MCF 10A (cell line): ENCODE measurements around the gene PTPRN2. TPM values are rescaled to one million over a fixed set of nuclear protein-coding genes. Genes with fewer than 3 reads are reported as not detected.

Source experiments
- BruUV-seq: library from RNA; stranded (reverse); fragments of 400-500 nt; replicated peaks from 2 replicates; lab custom pipeline; 2021; lab: Mats Ljungman, UMichigan
- CTCF ChIA-PET: fragments of 300-600 bp; sonication (Branson Sonifier 250); formaldehyde crosslinking; extraction: SDS; loops from one replicate; lab custom pipeline; 2021; ENCODE audit warnings: antibody characterized with exemption, inconsistent platforms; lab: Yijun Ruan, JAX
- POLR2A ChIA-PET: fragments of 300-600, 350-650 bp; sonication (Branson Sonifier 250); formaldehyde crosslinking; extraction: SDS; loops from one replicate; lab custom pipeline; 2020; ENCODE audit warnings: antibody characterized with exemption, inconsistent platforms; lab: Yijun Ruan, JAX
- DNase-seq: peaks from one replicate; pipeline ENCODE4 v3.0.0-alpha.2; 2018; ENCODE audit not compliant: unreplicated experiment
- H3K27ac Mint-ChIP-seq: one replicate; pipeline ENCODE4 v1.8.0; 2022; ENCODE audit warnings: mild to moderate bottlenecking, low read depth, mixed read lengths; ENCODE audit not compliant: unreplicated experiment
- H3K27me3 Mint-ChIP-seq: one replicate; pipeline ENCODE4 v1.8.0; 2022; ENCODE audit warnings: mixed read lengths; ENCODE audit not compliant: insufficient read depth, unreplicated experiment
- H3K36me3 Mint-ChIP-seq: one replicate; pipeline ENCODE4 v1.8.0; 2022; ENCODE audit warnings: mild to moderate bottlenecking, moderate library complexity, mixed read lengths; ENCODE audit not compliant: insufficient read depth, unreplicated experiment
- H3K4me1 Mint-ChIP-seq: one replicate; pipeline ENCODE4 v1.8.0; 2022; ENCODE audit warnings: mixed read lengths; ENCODE audit not compliant: insufficient read depth, unreplicated experiment
- H3K4me3 Mint-ChIP-seq: one replicate; pipeline ENCODE4 v1.8.0; 2022; ENCODE audit warnings: mild to moderate bottlenecking, moderate library complexity, mixed read lengths; ENCODE audit not compliant: unreplicated experiment
- H3K9me3 Mint-ChIP-seq: one replicate; pipeline ENCODE4 v1.8.0; 2022; ENCODE audit warnings: mixed read lengths; ENCODE audit not compliant: unreplicated experiment
- intact Hi-C: fragments of 100-400 bp; cut with micrococcal nuclease; formaldehyde crosslinking; loops from 2 replicates; pipeline ENCODE4 v1.14.1; 2022
- total RNA-seq: library from RNA; stranded (reverse); gene quantifications from 2 replicates; pipeline ENCODE4 v1.2.3, GENCODE V29; 2022
- TF ChIP-seq, protein P1 (sequence below): fragments of 200-600 bp; IDR thresholded peaks from one replicate; pipeline ENCODE4 v1.8.0; 2022; ENCODE audit warnings: antibody characterized with exemption, mild to moderate bottlenecking; ENCODE audit not compliant: unreplicated experiment

Gene PTPRN2
- total RNA-seq, 1 experiment from 2014 or later = 4.5 TPM

DNA sequence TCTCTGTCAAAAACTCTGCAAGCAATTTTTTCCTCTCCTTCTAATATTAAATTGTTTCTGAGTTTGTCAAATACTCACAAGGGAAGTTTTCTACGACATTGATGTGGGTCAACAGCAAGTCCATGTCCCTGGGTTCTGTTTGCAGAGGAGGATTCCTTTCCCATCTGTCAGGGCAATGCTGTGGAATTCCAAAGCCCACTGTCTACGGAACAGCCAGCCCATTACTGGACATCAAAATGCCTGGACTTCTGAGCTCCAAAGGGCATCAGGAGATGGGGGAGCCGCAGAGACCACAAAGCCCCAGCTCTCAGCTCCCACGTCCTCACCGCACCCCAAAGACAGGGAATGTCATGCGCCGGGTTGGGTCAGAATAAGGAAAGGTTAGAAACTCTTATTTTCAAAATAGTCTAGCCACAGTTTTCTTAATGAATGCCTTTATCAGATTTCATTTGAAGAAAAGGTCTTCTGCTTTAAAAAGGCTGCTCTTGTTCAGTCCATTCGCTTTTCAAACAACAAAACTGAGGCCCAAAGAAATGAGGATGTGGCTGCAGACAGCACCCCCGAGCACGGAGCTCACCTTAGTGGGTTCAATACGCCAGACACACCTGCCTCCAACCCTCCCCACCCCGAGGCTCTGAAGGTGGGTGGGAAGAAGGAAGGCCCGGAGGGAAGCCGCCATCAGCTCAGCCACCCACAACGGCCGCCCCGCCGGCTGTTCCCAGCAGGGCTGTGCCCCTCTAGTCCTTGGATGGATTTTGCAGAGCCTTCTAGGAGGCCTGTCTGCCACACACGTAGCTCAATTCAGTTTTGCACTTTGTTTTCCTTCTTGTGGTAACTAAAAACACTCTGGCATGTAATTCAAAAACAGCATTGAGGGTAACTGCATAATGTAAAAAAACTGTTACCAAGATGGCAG lies 44.7 kb downstream of the PTPRN2 start:
- Mint-ChIP-seq H3K27me3 (peaks cover 1% of the 10 kb centered on the region), H3K9me3 (no peaks in the 10 kb centered on the region), H3K27ac (no peak overlapping the region), H3K4me3 (no peak overlapping the region), H3K36me3 (no peaks in the 10 kb centered on the region), H3K4me1 (no peaks in the 10 kb centered on the region)
- POLR2A ChIA-PET = no interaction called here
- intact Hi-C loops = no loop called here
- TF ChIP-seq, protein P1, sequence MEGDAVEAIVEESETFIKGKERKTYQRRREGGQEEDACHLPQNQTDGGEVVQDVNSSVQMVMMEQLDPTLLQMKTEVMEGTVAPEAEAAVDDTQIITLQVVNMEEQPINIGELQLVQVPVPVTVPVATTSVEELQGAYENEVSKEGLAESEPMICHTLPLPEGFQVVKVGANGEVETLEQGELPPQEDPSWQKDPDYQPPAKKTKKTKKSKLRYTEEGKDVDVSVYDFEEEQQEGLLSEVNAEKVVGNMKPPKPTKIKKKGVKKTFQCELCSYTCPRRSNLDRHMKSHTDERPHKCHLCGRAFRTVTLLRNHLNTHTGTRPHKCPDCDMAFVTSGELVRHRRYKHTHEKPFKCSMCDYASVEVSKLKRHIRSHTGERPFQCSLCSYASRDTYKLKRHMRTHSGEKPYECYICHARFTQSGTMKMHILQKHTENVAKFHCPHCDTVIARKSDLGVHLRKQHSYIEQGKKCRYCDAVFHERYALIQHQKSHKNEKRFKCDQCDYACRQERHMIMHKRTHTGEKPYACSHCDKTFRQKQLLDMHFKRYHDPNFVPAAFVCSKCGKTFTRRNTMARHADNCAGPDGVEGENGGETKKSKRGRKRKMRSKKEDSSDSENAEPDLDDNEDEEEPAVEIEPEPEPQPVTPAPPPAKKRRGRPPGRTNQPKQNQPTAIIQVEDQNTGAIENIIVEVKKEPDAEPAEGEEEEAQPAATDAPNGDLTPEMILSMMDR = no peak
- no TSS peak for BruUV-seq
- CTCF ChIA-PET = interaction anchor here (1.0 kb wide), 1 partner anchor 30 kb away, joined by 3 read pairs; no protein-coding TSS in a partner anchor
- DNase-seq = no peak

DNA sequence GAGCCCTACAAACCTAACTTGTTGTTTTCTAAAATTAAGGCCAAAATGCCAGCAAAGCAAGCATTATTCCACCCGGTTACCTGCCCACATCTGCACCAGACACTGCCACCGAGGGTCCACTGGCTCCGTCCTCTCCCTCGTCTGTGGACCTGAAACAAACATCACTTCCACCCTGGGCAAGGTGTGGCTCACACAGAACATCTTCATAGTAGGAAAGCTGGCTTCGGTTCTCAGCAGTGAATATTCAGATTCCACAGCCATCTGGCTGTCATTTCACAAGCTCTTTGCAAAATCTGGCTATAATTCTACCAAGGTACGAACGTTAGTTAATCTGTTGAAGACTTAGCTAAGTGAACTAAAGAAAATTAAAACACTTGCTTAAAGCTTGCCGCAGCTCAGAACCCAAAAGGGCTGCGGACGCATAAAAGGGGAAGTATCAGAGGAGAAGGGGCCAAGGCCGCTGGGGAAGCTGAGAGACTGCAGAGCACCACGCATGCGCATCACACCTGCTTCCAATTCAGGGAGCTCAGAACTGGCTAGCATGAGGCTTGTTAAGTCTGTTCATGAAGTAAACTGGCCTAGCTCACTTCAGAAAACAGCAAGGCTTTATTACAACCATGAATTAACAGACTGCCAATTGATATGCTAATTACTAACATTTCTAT lies 46.1 kb downstream of the PTPRN2 start:
- TF ChIP-seq, protein P1 = no peak
- intact Hi-C loops = no loop called here
- no peaks in the 10 kb centered on the region for H3K36me3 Mint-ChIP-seq
- H3K4me1 Mint-ChIP-seq = no peaks in the 10 kb centered on the region
- H3K27ac Mint-ChIP-seq = no peak overlapping the region
- CTCF ChIA-PET = no interaction called here
- H3K27me3 Mint-ChIP-seq = no peaks in the 10 kb centered on the region
- H3K9me3 Mint-ChIP-seq = no peaks in the 10 kb centered on the region
- no peak for DNase-seq
- POLR2A ChIA-PET = no interaction called here
- no TSS peak for BruUV-seq
- H3K4me3 Mint-ChIP-seq = no peak overlapping the region

DNA sequence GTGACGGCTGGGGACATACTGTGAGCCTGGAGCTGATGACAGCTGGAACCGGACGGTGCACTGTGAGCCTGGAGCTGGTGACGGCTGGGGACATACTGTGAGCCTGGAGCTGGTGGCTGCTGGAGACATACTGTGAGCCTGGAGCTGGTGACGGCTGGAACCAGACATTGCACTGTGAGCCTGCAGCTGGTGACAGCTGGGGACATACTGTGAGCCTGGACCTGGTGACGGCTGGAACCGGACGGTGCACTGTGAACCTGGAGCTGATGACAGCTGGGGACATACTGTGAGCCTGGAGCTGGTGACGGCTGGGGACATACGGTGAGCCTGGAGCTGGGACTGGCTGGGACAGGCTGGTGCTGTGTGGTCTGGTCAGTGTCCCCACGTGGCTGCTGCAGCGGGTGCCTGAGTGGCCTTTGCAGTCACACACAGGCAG lies 47.9 kb downstream of the PTPRN2 start:
- POLR2A ChIA-PET = no interaction called here
- no peaks in the 10 kb centered on the region for H3K27me3 Mint-ChIP-seq
- BruUV-seq = no TSS peak

More for the DNA sequence above, 47.9 kb downstream of the PTPRN2 start:
- Mint-ChIP-seq H3K4me1 (no peaks in the 10 kb centered on the region), H3K9me3 (no peaks in the 10 kb centered on the region), H3K36me3 (no peaks in the 10 kb centered on the region), H3K27ac (no peak overlapping the region), H3K4me3 (no peak overlapping the region)
- TF ChIP-seq, protein P1 = no peak
- intact Hi-C loops = no loop called here
- CTCF ChIA-PET = interaction anchor here (0.6 kb wide), 1 partner anchor 187 kb away, joined by 4 read pairs; no protein-coding TSS in a partner anchor
- DNase-seq = no peak
